Naive B cell (primary cell): ENCODE results near the gene C15orf40. TPM values are rescaled to one million over a fixed set of nuclear protein-coding genes. Genes with fewer than 3 reads are reported as not detected.

Experiments
- ATAC-seq, 2 donors: fragments of 150-1000 bp; cut with Tn5 transposase; 2 replicates each; pipeline ENCODE4 v1.10.0; 2021; ENCODE audit warnings: low read depth in 2 of 2, mild to moderate bottlenecking in 2 of 2, moderate library complexity in 2 of 2
- DNase-seq: peaks from one replicate; pipeline ENCODE4 v3.0.0; 2022
- H3K27ac Mint-ChIP-seq, 6 donors: one replicate each; pipeline ENCODE4 v1.8.0; 2020 to 2022; ENCODE audit warnings: mild to moderate bottlenecking in 6 of 6, mixed read lengths in 6 of 6, moderate library complexity in 5 of 6, inconsistent platforms in 2 of 6
- H3K27me3 Mint-ChIP-seq, 3 donors: one replicate each; pipeline ENCODE4 v1.8.0; 2021 to 2022; ENCODE audit warnings: mixed read lengths in 3 of 3, mild to moderate bottlenecking in 1 of 3
- H3K36me3 Mint-ChIP-seq, 2 donors: one replicate each; pipeline ENCODE4 v1.8.0; 2020 to 2022; ENCODE audit warnings: mixed read lengths in 2 of 2, inconsistent platforms in 1 of 2, mild to moderate bottlenecking in 1 of 2
- H3K4me1 Mint-ChIP-seq, 3 donors: one replicate each; pipeline ENCODE4 v1.8.0; 2020 to 2022; ENCODE audit warnings: mixed read lengths in 3 of 3, inconsistent platforms in 1 of 3, mild to moderate bottlenecking in 1 of 3, moderate library complexity in 1 of 3
- H3K4me3 Mint-ChIP-seq, 8 donors: one replicate each; pipeline ENCODE4 v1.8.0; 2020 to 2022; ENCODE audit warnings: mild to moderate bottlenecking in 8 of 8, mixed read lengths in 8 of 8, moderate library complexity in 8 of 8, inconsistent platforms in 2 of 8
- H3K9me3 Mint-ChIP-seq, 7 donors: one replicate each; pipeline ENCODE4 v1.8.0; 2020 to 2022; ENCODE audit warnings: mixed read lengths in 7 of 7, mild to moderate bottlenecking in 5 of 7, inconsistent platforms in 2 of 7, moderate library complexity in 1 of 7
- polyA plus RNA-seq, 6 donors: library from polyadenylated mRNA; unstranded; fragments of 300-500 nt; fragmentation: Illumina TruSeq; gene quantifications; one replicate each; pipeline ENCODE4 v1.2.3, GENCODE V29; 2021; ENCODE audit warnings: low read depth in 6 of 6

C15orf40 gene
- polyA plus RNA-seq, 6 donors from 2014 or later = 49.6 to 82.3 (median 56.5) TPM

DNA sequence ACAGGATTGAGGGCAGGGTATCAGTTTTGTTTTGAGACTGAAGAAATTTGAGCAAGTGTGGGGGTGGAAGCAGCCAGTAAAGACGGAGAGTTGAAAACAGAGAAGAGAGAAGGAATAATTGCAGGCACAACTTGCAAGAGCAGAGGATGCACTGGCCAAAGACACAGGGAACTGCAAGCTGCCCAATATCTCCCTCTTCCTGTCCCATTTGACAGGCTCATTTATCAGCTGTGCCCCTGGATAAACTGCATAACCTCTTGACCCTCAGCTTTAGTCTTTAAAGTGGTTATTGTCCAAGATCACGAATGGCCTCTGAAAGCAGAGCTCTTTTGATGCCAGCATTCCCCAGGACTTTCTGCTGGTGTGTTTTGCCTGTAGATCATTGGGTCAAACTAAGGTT, 30.5 kb downstream of the C15orf40 start:
- DNase-seq = no peak
- H3K27ac Mint-ChIP-seq = no peak overlapping the region
- no peaks in the 10 kb centered on the region for H3K27me3 Mint-ChIP-seq
- no peaks in the 10 kb centered on the region for H3K9me3 Mint-ChIP-seq
- peaks cover 0 to 4% of the 10 kb centered on the region in 2 donors for H3K36me3 Mint-ChIP-seq
- peaks cover 12 to 14% (median 13%) of the 10 kb centered on the region in 3 donors for H3K4me1 Mint-ChIP-seq
- H3K4me3 Mint-ChIP-seq = no peak overlapping the region
- ATAC-seq = no peak

DNA sequence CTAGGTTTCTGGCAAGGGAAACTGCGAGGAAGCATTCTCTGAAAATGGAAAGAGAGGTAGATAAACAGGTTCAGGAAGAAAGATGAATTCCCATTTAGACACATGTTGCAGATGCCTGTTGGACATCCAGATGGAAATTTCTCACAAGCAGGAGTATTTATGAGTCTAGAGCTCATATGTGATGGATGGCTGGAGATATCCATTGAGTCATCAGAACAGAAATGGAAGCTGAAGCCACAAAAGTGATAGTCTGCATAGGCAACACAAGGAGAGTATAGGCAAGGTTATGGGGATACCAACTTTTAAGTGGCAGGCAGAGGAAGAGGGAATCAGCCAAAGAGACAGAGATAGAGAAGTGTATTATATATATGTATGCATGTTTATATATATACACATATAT, 31.7 kb downstream of the C15orf40 start:
- DNase-seq = no peak
- no peak overlapping the region for H3K4me3 Mint-ChIP-seq
- H3K27ac Mint-ChIP-seq = no peak overlapping the region
- no peak for ATAC-seq
- no peaks in the 10 kb centered on the region for H3K9me3 Mint-ChIP-seq
- H3K4me1 Mint-ChIP-seq = peaks cover under 1 to 2% (median under 1%) of the 10 kb centered on the region in 3 donors
- H3K27me3 Mint-ChIP-seq = no peaks in the 10 kb centered on the region
- peaks cover 0 to 4% of the 10 kb centered on the region in 2 donors for H3K36me3 Mint-ChIP-seq

DNA sequence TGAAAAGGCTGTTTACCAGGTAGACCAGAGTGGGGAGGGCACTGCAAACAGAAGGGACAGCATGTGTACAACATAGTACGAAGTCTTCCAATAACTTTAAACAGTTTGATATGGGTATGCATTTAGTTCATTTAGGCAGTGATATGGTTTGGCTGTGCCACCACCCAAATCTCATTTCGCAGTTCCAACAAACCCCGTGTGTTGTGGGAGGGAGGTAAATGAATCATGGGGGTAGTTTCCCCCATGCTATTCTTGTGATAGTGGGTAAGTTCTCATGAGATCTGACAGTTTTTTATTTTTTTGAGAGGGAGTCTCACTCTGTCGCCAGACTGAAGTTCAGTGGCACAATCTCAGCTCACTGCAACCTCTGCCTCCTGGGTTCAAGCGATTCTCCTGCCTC, 33.0 kb downstream of the C15orf40 start:
- ATAC-seq (no peak), DNase-seq (no peak)
- Mint-ChIP-seq H3K9me3 (no peaks in the 10 kb centered on the region), H3K27me3 (no peaks in the 10 kb centered on the region), H3K4me3 (no peak overlapping the region), H3K27ac (no peak overlapping the region), H3K36me3 (peaks cover 0 to 4% of the 10 kb centered on the region in 2 donors), H3K4me1 (no peaks in the 10 kb centered on the region)

DNA sequence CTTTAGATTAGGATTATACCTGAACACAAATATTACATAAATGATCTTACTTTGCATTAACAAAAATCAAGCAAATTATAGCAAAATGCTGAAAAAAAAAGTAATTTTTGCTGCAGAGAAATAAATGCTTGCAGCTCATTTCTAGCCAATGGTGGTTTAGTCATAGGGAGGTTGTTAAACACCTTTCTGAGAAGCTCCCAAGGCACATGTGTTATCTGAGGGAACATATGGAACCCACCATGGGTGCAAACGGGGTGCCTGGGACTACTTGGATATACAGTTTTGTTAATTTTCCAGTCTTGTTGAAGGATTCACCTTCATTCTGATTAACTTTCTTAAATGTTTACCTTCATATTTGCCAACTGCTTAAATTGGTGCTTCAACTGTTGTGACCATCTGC, 34.4 kb downstream of the C15orf40 start:
- Mint-ChIP-seq H3K9me3 (no peaks in the 10 kb centered on the region), H3K4me3 (no peak overlapping the region), H3K27me3 (no peaks in the 10 kb centered on the region), H3K27ac (no peak overlapping the region), H3K4me1 (no peaks in the 10 kb centered on the region), H3K36me3 (peaks cover 0 to 4% of the 10 kb centered on the region in 2 donors)
- ATAC-seq = no peak
- DNase-seq = no peak

DNA sequence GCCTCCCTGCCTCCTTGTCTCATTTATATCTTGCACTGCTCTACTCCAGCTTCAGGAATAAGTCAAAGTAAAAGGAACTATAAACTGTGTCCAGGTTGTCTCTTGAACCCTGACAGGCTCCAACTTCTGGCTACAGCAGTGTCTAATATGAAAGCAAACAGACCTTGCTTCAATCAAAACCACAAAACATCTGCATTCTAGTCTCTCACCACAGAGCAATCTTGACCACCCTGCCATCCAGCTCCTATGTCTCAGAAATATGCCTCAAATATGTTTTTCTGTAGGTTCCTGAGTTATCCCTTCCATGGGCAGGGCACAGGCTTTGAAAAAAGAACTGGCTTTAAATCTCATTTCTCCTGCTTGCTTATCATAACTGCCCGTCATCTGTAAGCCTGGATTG, 38.4 kb downstream of the C15orf40 start:
- Mint-ChIP-seq H3K4me3 (no peak overlapping the region), H3K27ac (no peak overlapping the region), H3K9me3 (no peaks in the 10 kb centered on the region), H3K36me3 (no peaks in the 10 kb centered on the region), H3K27me3 (no peaks in the 10 kb centered on the region), H3K4me1 (no peaks in the 10 kb centered on the region)
- ATAC-seq (no peak), DNase-seq (no peak)

DNA sequence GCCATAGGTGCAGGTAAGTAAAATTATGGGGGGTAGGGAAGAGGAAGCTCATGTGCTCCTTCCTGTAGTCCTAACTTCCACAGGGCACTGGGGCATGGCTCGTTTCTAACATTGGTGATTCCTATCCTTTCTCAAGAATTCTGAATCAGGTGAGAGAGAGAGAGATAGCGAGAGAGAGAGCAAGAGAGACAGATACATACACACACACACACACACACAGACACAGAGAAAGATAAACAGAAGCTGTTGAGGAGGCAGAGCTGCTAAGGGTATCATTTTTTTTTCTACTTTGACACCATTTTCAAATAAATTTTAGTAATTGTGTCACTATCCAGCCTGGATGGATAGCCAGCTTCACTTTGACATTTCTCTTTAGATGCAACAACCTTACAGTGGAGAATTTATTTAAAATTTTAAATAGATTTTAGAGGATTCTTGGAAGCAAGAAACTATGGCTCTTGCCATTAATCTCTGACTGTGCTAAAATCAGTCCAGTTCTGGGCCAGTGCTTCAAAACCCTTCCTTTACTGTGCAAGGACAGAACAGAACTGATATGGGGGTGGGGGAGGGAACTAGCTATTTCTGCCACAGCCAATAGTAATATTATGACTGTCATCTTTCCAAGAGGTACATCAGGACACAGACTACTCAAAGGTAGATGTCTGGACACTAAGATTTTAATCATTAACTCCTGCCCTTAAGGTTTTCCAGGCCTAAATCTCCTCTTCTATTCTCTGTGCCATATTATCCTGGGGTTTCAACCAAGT, 40.0 kb downstream of the C15orf40 start:
- DNase-seq (no peak), ATAC-seq (no peak)
- Mint-ChIP-seq H3K27ac (peak overlapping the region in 1 of 6 donors; percentile 75), H3K9me3 (no peaks in the 10 kb centered on the region), H3K27me3 (no peaks in the 10 kb centered on the region), H3K36me3 (no peaks in the 10 kb centered on the region), H3K4me1 (no peaks in the 10 kb centered on the region), H3K4me3 (no peak overlapping the region)

DNA sequence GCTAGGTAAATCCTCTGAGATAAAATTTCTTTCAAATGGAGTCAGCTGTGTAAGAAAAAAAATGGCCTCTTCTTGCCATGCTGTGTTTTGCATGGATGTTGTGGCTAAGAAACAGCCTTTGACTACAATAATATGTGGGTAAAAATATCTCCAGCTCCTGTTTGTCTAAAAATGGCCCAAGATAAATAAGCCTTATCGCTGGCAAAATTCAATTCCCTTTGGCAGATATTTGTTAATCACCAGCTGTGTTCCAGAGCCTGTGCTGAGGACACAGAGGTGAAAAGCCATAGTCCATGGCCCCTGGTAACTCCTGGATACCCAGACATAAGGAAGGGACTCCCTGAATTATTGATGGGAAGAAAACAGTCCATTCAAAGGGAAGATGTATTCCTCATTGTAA, 40.7 kb downstream of the C15orf40 start:
- H3K36me3 Mint-ChIP-seq = no peaks in the 10 kb centered on the region
- no peaks in the 10 kb centered on the region for H3K4me1 Mint-ChIP-seq
- H3K9me3 Mint-ChIP-seq = no peaks in the 10 kb centered on the region
- no peaks in the 10 kb centered on the region for H3K27me3 Mint-ChIP-seq
- ATAC-seq (no peak), DNase-seq (no peak)
- H3K4me3 Mint-ChIP-seq = no peak overlapping the region
- H3K27ac Mint-ChIP-seq = no peak overlapping the region

DNA sequence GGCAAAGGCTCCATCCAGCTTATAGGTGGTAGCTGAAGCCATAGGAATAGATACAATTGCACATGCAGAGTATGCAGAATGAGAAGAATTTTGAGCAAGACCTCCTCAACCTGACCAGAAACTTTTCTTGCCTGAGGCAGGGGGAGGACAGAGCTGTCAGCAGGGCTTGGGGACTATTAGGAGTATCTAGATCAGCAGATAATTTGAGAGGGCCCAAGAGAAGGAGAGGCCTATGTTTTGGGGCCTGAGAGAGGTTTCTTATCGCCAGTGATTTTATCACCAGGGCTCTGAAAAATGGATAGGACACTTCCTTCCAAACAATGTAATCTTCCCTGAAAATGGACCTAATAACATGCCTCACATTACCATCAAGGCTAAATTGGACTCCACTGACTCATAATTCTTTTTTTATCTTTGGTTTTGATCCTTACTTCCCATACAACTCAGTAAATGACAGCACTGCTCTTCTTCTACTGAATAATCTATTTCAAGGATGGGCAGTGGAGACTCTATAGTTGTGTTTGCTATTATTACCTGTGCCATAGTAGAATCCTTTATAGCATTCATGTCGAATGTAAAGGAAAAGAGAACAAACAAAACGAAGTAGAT, 41.3 kb downstream of the C15orf40 start:
- Mint-ChIP-seq H3K4me1 (no peaks in the 10 kb centered on the region), H3K36me3 (no peaks in the 10 kb centered on the region), H3K9me3 (no peaks in the 10 kb centered on the region), H3K4me3 (no peak overlapping the region), H3K27me3 (no peaks in the 10 kb centered on the region), H3K27ac (no peak overlapping the region)
- no peak for DNase-seq
- no peak for ATAC-seq

DNA sequence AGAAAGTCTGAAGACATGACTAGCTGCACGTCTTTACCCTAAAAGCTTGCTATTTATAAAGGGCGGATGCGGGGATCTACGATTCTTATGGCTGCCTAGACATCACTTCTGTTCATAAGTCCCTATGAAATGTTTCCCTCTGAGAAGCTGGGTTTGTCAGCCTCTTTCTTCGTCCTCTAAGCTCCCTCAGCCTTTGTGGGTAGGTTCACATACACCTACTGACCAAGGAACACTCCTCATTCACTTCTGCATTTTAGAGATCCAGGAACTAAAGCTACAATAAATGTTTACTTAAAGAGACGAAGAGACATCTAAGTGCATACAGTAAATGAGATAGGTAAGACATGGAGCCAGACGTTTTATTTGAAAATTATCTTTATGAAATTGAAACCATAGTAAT, 42.1 kb downstream of the C15orf40 start:
- Mint-ChIP-seq H3K4me3 (no peak overlapping the region), H3K4me1 (no peaks in the 10 kb centered on the region), H3K9me3 (no peaks in the 10 kb centered on the region), H3K27me3 (no peaks in the 10 kb centered on the region), H3K36me3 (no peaks in the 10 kb centered on the region), H3K27ac (no peak overlapping the region)
- DNase-seq (no peak), ATAC-seq (no peak)

DNA sequence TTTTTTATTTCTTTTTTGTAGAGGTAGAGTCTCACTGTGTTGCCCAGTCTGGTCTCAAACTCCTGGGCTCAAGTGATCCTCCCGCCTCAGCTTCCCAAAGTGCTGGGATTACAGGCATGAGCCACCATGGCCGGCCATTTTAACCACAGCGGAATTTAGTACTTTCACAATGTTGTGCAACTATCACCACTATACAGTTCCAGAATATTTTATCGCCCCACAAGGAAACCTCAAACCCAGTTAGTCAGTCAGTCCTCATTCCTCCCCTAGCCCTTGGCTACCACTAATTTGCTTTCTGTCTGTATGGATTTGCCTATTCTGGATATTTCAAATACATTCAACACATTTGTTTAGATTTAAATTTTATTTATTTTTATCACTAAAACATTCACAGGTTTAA, 43.4 kb downstream of the C15orf40 start:
- no peaks in the 10 kb centered on the region for H3K9me3 Mint-ChIP-seq
- H3K36me3 Mint-ChIP-seq = no peaks in the 10 kb centered on the region
- ATAC-seq (no peak), DNase-seq (no peak)
- no peak overlapping the region for H3K27ac Mint-ChIP-seq
- H3K4me3 Mint-ChIP-seq = no peak overlapping the region
- no peaks in the 10 kb centered on the region for H3K4me1 Mint-ChIP-seq
- no peaks in the 10 kb centered on the region for H3K27me3 Mint-ChIP-seq

DNA sequence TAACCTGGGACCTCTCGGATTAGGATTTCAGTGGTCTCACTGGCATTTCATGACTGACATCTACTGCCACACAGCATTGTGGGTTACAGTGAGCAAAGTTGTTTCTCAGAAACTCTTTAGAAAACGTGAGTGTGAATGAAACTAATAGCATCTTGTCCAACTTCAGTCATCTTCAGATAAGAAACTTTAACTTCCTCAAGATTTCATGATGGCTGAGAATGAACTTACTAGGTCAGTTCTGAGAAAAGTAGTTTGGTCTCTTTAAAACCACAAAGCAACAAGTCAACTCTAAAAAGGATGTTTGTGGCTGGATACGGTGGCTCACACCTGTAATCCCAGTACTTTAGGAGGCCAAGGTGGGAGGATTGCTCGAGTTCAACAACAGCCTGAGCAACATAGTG, 44.8 kb downstream of the C15orf40 start:
- no peaks in the 10 kb centered on the region for H3K36me3 Mint-ChIP-seq
- DNase-seq = no peak
- H3K4me3 Mint-ChIP-seq = no peak overlapping the region

DNA sequence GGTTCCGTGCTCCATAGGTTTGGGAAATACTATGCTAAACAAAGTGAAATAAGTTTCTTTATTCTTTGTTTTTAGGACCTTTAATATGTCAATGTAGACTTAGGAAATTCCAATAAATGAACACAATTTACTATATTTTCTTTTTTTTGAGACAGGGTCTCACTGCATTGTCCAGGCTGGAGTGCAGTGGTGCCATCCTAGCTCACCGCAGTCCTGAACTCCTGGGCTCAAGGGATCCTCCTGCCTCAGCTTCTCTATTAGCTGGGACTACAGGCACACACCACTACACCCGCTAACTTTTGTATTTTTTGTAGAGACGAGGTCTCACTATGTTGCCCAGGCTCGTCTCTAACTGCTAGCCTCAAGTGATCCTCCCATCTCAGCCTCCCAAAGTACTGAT, 46.5 kb downstream of the C15orf40 start:
- DNase-seq (no peak), ATAC-seq (no peak)
- Mint-ChIP-seq H3K27me3 (no peaks in the 10 kb centered on the region), H3K36me3 (no peaks in the 10 kb centered on the region), H3K27ac (no peak overlapping the region), H3K4me1 (no peaks in the 10 kb centered on the region), H3K9me3 (no peaks in the 10 kb centered on the region), H3K4me3 (no peak overlapping the region)

More for the DNA sequence above, 44.8 kb downstream of the C15orf40 start:
- no peak for ATAC-seq
- H3K27me3 Mint-ChIP-seq = no peaks in the 10 kb centered on the region
- H3K27ac Mint-ChIP-seq = no peak overlapping the region
- no peaks in the 10 kb centered on the region for H3K4me1 Mint-ChIP-seq
- no peaks in the 10 kb centered on the region for H3K9me3 Mint-ChIP-seq

DNA sequence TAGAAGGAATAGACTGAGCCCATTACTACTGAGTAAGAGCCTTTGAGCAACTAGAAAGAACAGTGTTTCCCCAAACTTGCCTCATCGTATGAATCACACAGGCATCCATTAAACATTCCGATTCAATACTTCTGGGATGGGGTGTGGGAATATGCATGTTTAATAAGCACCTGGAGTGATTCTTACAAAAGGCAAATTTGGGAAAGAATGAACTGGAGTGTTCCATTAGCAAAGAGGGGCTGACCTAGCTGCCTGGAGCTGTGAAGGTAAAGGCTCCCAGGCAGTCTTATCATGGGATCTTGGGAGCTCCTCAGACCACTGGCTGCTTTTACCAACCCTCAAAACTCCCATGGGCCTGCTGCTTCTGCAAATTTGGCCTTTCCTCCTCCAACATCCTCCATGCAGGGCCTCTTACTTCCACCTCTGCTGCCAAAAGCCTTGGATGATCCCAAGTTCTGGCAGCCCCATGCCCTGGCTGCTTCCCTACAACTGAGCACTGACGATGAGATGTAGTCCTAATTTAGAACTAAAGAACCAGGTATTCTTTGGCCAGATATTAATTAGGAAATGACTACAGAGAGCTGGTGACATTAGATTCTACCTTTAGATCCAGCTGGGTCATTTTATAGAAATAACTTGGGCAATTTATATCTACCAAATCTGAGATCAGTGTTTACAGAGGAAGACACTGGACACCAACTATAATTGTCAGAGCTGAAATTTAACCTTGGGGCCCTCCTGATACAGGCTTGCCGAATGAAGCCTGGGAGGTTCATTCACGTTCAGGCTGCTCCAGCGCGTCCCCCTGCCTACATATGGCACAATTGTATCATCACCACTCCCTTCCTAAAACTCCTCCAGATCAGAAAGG, 47.7 kb downstream of the C15orf40 start:
- no peak overlapping the region for H3K27ac Mint-ChIP-seq

DNA sequence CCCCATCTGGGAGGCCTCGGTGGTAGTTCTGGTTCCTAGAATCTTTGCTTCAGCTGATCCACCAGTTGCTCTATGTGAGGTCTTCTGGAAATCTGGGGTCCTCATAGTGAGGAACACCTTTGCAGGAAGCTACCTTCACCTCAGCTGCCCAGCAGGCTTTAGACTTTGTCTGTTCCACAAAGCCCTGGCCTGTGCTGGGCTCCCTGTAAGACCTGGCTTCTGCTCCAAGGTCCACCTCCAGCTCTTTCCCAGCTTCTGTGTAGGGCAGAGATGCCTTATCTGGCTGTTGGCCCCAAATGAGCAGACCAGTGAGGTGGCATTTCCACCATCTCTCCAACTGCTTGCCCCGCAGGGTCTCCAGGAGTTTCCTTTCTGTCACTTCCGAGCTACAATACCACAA, 50.7 kb downstream of the C15orf40 start:
- Mint-ChIP-seq H3K9me3 (peaks cover 0 to 1% (median 0%) of the 10 kb centered on the region in 7 donors), H3K27ac (no peak overlapping the region), H3K27me3 (no peaks in the 10 kb centered on the region), H3K4me1 (no peaks in the 10 kb centered on the region), H3K36me3 (no peaks in the 10 kb centered on the region), H3K4me3 (no peak overlapping the region)
- DNase-seq (no peak), ATAC-seq (no peak)

More for the DNA sequence above, 47.7 kb downstream of the C15orf40 start:
- no peaks in the 10 kb centered on the region for H3K4me1 Mint-ChIP-seq
- no peaks in the 10 kb centered on the region for H3K36me3 Mint-ChIP-seq
- ATAC-seq (no peak), DNase-seq (no peak)
- no peaks in the 10 kb centered on the region for H3K27me3 Mint-ChIP-seq
- no peak overlapping the region for H3K4me3 Mint-ChIP-seq
- H3K9me3 Mint-ChIP-seq = no peaks in the 10 kb centered on the region
